ENCODE data around the gene LGR6. TPM values are rescaled to one million over a fixed set of nuclear protein-coding genes. Genes with fewer than 3 reads are reported as not detected.

LGR6 gene
- total RNA-seq, 1 experiment from 2014 or later = 0.08 TPM

DNA sequence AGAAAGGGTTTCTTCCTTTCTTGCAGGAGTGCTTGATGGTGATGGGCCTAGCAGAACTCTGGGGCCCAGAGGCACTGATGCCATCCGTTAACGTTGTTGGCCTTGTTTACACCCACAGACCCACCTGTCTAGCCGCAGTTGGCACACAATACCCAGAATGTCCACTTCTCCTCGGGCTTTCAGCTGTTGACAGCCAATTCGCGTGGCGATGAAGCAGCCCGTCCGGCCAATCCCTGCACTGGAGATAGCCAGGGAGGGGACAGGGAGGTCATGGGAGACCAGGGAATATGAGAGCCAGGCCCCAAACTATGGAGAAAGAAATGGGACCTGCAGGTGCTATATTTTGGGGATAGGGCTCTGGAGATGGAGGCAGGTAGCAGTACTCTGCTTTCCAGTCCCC is 43.4 kb upstream of the LGR6 start:
- Histone ChIP-seq H3K36me3 (ENCODE audit: control insufficient read depth, insufficient read depth, low read length) (no peaks in the 10 kb centered on the region), H3K27me3 (ENCODE audit: control insufficient read depth, insufficient read depth, low read length) (no peaks in the 10 kb centered on the region), H3K4me1 (ENCODE audit: control insufficient read depth, insufficient read depth, low read length) (peaks cover 3% of the 10 kb centered on the region), H3K9me3 (ENCODE audit: control insufficient read depth, insufficient read depth, low read depth, low read length) (no peaks in the 10 kb centered on the region), H3K4me3 (ENCODE audit: low read depth in 2 of 2, low read length in 2 of 2) (no peak overlapping the region), H3K27ac (ENCODE audit: low read length) (no peak overlapping the region)
- ChIA-PET POLR2A (no interaction called here), CTCF (no interaction called here)
- in situ Hi-C loops (cut with HindIII; ENCODE audit: low pct_unique_long_range_greater_than_20kb, low sequenced_read_pairs) = no loop called here
- BruUV-seq (replicated peaks) = no TSS peak
- DNase-seq (ENCODE audit: low read depth, low spot score) (no peak), ATAC-seq (no peak)
- TF ChIP-seq SIN3A (IDR thresholded peaks at IDR 0.05; ENCODE audit: borderline replicate concordance, insufficient read depth, low read depth, low read length) = no peak
- TF ChIP-seq POLR2AphosphoS5 (IDR thresholded peaks at IDR 0.05; ENCODE audit: low read depth, low read length) = no peak
- TF ChIP-seq, protein P1, sequence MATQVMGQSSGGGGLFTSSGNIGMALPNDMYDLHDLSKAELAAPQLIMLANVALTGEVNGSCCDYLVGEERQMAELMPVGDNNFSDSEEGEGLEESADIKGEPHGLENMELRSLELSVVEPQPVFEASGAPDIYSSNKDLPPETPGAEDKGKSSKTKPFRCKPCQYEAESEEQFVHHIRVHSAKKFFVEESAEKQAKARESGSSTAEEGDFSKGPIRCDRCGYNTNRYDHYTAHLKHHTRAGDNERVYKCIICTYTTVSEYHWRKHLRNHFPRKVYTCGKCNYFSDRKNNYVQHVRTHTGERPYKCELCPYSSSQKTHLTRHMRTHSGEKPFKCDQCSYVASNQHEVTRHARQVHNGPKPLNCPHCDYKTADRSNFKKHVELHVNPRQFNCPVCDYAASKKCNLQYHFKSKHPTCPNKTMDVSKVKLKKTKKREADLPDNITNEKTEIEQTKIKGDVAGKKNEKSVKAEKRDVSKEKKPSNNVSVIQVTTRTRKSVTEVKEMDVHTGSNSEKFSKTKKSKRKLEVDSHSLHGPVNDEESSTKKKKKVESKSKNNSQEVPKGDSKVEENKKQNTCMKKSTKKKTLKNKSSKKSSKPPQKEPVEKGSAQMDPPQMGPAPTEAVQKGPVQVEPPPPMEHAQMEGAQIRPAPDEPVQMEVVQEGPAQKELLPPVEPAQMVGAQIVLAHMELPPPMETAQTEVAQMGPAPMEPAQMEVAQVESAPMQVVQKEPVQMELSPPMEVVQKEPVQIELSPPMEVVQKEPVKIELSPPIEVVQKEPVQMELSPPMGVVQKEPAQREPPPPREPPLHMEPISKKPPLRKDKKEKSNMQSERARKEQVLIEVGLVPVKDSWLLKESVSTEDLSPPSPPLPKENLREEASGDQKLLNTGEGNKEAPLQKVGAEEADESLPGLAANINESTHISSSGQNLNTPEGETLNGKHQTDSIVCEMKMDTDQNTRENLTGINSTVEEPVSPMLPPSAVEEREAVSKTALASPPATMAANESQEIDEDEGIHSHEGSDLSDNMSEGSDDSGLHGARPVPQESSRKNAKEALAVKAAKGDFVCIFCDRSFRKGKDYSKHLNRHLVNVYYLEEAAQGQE (IDR thresholded peaks at IDR 0.05; ENCODE audit: insufficient read depth in 1 of 2, low read depth in 2 of 2, low read length in 1 of 2) = no peak
- TF ChIP-seq, protein P2, sequence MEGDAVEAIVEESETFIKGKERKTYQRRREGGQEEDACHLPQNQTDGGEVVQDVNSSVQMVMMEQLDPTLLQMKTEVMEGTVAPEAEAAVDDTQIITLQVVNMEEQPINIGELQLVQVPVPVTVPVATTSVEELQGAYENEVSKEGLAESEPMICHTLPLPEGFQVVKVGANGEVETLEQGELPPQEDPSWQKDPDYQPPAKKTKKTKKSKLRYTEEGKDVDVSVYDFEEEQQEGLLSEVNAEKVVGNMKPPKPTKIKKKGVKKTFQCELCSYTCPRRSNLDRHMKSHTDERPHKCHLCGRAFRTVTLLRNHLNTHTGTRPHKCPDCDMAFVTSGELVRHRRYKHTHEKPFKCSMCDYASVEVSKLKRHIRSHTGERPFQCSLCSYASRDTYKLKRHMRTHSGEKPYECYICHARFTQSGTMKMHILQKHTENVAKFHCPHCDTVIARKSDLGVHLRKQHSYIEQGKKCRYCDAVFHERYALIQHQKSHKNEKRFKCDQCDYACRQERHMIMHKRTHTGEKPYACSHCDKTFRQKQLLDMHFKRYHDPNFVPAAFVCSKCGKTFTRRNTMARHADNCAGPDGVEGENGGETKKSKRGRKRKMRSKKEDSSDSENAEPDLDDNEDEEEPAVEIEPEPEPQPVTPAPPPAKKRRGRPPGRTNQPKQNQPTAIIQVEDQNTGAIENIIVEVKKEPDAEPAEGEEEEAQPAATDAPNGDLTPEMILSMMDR (IDR thresholded peaks at IDR 0.05) = no peak
- no peak for TF ChIP-seq TCF7L2 (IDR thresholded peaks at IDR 0.05; ENCODE audit: low read depth, low read length)
- intact Hi-C loops (cut with micrococcal nuclease; ENCODE audit: unreplicated experiment) = no loop called here

DNA sequence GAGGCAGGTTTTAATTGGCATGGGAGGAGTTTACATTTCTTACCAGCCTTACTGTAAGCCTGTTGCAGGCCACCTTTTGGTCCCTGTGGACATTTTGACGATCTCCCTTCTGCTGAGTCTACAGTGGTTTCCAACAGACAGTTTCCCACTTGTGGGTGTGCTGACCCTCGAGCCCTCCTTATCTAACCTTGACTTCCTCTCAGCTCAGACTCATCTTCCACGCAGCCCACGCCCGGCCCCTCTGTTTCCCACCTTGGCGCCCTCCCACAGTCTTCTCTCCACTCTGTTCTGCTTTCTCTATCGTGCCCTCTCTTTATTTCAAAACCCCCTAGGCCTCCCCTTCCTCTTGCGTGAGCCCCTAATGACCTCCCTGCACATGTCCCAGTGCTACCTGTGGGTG is 43.0 kb upstream of the LGR6 start:
- no peaks in the 10 kb centered on the region for H3K36me3 ChIP-seq (ENCODE audit: control insufficient read depth, insufficient read depth, low read length)
- no peak overlapping the region for H3K27ac ChIP-seq (ENCODE audit: low read length)
- no peak for ATAC-seq
- DNase-seq (ENCODE audit: low read depth, low spot score) = no peak
- CTCF ChIA-PET = no interaction called here
- intact Hi-C loops (cut with micrococcal nuclease; ENCODE audit: unreplicated experiment) (no loop called here), in situ Hi-C loops (cut with HindIII; ENCODE audit: low pct_unique_long_range_greater_than_20kb, low sequenced_read_pairs) (no loop called here)
- no TSS peak for BruUV-seq (replicated peaks)
- H3K4me1 ChIP-seq (ENCODE audit: control insufficient read depth, insufficient read depth, low read length) = peaks cover 3% of the 10 kb centered on the region; the same call in 1 of the 2 replicates
- H3K9me3 ChIP-seq (ENCODE audit: control insufficient read depth, insufficient read depth, low read depth, low read length) = no peaks in the 10 kb centered on the region
- no peak overlapping the region for H3K4me3 ChIP-seq (ENCODE audit: low read depth in 2 of 2, low read length in 2 of 2)
- POLR2A ChIA-PET = no interaction called here
- TF ChIP-seq TCF7L2 (IDR thresholded peaks at IDR 0.05; ENCODE audit: low read depth, low read length) (no peak), SIN3A (IDR thresholded peaks at IDR 0.05; ENCODE audit: borderline replicate concordance, insufficient read depth, low read depth, low read length) (no peak), POLR2AphosphoS5 (IDR thresholded peaks at IDR 0.05; ENCODE audit: low read depth, low read length) (no peak)
- TF ChIP-seq, protein P1 (IDR thresholded peaks at IDR 0.05; ENCODE audit: insufficient read depth in 1 of 2, low read depth in 2 of 2, low read length in 1 of 2) = no peak
- TF ChIP-seq, protein P2 (IDR thresholded peaks at IDR 0.05) = no peak
- no peaks in the 10 kb centered on the region for H3K27me3 ChIP-seq (ENCODE audit: control insufficient read depth, insufficient read depth, low read length)

Data from Panc1 (cell line).